HG03097 (cell line): Measurements from ENCODE around the gene LGMN.

Experiments used
- ATAC-seq: cut with Tn5 transposase; IDR thresholded peaks from one replicate; pipeline ENCODE4 v1.9.1; 2021; ENCODE audit not compliant: unreplicated experiment, low FRiP score

Gene LGMN

DNA sequence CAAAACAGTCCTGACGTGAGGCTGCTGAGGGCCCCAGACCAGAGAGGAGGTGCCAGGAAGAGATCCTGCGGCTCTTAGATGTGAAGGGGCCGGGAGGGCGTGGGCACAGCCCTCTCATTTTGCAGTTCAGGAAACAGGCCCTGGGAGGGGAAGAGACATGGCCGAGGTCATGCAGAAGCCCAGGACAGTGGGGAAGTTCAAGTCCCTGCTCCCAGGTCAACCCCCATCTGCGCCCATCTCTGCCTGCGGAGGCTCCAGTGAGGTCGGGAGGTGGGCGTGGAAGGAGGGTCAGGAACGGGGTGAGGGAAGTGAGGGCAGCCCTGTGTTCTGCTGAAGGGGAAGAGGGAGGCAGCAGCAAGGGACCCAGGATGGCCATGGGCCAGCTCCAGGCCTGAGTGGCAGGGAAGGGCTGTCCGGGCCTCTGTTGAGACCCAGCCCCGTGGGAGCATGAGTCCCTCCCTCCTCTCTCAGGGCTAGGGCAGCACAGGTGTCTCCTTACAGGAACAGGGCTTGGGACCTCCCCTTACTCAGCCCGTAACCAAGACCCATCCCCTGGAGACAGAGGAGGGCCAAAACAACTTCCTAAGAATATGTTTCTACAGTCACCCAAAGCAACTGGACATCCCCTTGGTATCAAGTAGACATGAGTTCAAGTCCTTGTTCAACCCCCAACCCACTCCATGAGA lies 90.8 kb downstream of the LGMN start:
- no peak for ATAC-seq

- no peak for ATAC-seq
Measured at GRCh38 chr14:92656306-92657081, 91.9 kb downstream of the LGMN start.

DNA sequence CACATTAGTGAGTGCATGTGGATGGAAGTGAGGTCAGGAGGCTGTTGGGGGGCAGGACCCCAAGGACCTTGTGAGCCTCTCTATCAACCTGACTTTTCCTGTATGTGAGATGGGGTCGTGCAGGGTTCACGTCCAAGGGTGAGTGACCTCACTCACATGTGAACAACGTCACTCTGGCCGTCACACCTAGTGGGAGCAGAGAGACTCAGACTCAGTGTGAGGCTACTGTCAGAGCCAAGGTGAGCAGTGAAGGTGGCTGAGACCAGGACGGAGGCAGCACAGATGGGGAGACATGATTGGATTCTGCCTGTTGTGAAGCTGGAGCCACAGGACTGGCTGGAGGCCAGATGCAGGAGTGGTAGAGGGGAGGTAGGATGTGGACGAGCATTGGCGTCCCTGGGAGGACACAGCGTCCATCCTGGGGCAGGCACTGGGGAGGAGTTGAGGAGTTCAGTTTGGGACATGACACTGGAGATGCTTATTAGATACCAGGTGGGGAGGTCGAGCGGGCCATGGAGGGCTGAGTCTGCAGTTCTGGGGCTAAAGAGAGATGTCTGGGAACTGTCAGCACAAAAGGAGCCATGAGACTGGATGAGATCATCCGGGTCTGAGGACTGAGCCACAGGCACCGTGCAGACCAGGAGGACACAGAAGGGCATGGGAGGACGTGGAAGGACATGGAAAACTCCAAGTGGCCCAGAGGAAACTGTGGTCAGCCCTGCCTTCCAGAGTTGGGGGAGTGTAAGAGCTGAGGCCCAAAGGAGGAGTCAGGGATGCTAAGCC lies 92.8 kb downstream of the LGMN start:
- no peak for ATAC-seq

DNA sequence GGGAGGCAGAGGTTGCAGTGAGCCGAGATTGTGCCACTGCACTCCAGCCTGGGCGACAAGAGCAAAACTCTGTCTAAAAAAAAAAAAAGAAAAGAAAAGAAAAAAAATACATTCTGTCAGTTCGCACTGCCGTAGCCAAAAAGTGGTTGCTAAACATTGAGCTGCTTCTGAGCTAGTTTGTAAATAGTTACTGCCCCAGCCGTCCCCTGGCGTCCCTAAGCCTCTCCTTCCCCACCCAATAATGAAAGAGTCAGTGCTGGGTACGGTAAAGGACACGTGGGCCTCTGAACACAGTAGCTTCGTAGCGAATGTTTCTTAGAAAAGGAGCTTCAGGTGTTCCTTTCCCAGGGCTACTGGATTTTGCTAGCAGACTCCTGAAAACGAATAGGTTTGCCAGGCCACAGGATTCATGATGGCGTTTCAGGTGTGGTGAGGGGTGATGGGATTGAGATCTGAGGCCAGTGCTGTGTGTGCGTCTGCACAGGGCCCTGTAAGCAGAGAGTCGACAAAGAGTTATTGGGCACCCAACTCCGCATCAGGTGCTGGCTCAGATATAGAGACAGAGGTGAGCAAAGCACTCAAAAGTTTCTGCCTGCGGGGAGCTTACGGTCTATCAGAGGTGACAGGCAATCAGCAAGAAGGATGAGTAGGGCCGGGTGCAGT lies 94.1 kb downstream of the LGMN start:
- ATAC-seq = no peak
